GM23248 (cell line): ENCODE measurements around the gene FAHD2A. TPM values are rescaled to one million over a fixed set of nuclear protein-coding genes. Genes with fewer than 3 reads are reported as not detected.
"Not testable (repeated sequence)": the region's sequence is repeated elsewhere in the genome, so short reads cannot be mapped to it uniquely, and the experiment has no call there.

ENCODE experiments used
- DNase-seq: peaks from one replicate; pipeline ENCODE4 v3.0.0-alpha.2; 2015
- H2AFZ ChIP-seq: fragments of 200-600 bp; sonication (generic); 2 replicates; pipeline ENCODE4 v1.6.1; 2016; ENCODE audit warnings: antibody characterized with exemption
- H3F3A ChIP-seq: fragments of 200-600 bp; sonication (generic); 2 replicates; pipeline ENCODE4 v1.6.1; 2016; ENCODE audit warnings: mild to moderate bottlenecking, antibody characterized with exemption, mixed run types; ENCODE audit not compliant: insufficient read depth
- H3K27ac ChIP-seq: fragments of 200-600 bp; sonication (generic); 2 replicates; pipeline ENCODE4 v1.5.1; 2016; ENCODE audit warnings: mild to moderate bottlenecking
- H3K27me3 ChIP-seq: fragments of 200-600 bp; sonication (generic); replicated peaks from 2 replicates; pipeline ENCODE4 v1.6.1; 2016; ENCODE audit warnings: mild to moderate bottlenecking; ENCODE audit not compliant: insufficient read depth
- H3K36me3 ChIP-seq: fragments of 200-600 bp; sonication (generic); 2 replicates; pipeline ENCODE4 v1.6.1; 2016; ENCODE audit warnings: low read depth, mild to moderate bottlenecking
- H3K4me1 ChIP-seq: fragments of 200-600 bp; sonication (generic); 2 replicates; pipeline ENCODE4 v1.6.1; 2016; ENCODE audit warnings: mild to moderate bottlenecking; ENCODE audit not compliant: insufficient read depth
- H3K4me2 ChIP-seq: fragments of 200-600 bp; sonication (generic); one replicate; pipeline ENCODE4 v1.6.1; 2016; ENCODE audit warnings: mild to moderate bottlenecking; ENCODE audit not compliant: unreplicated experiment
- H3K4me3 ChIP-seq: fragments of 200-600 bp; sonication (generic); 2 replicates; pipeline ENCODE4 v1.5.1; 2016; ENCODE audit warnings: mild to moderate bottlenecking
- H3K79me2 ChIP-seq: fragments of 200-600 bp; sonication (generic); 2 replicates; pipeline ENCODE4 v1.6.1; 2016; ENCODE audit warnings: mild to moderate bottlenecking; ENCODE audit not compliant: insufficient read depth
- H3K9ac ChIP-seq: fragments of 200-600 bp; sonication (generic); 2 replicates; pipeline ENCODE4 v1.6.1; 2016; ENCODE audit warnings: mild to moderate bottlenecking
- H3K9me2 ChIP-seq: fragments of 200-600 bp; sonication (generic); 2 replicates; pipeline ENCODE4 v1.6.1; 2016; ENCODE audit warnings: mixed run types, mild to moderate bottlenecking, moderate library complexity; ENCODE audit not compliant: insufficient read depth
- H3K9me3 ChIP-seq: fragments of 200-600 bp; sonication (generic); one replicate; pipeline ENCODE4 v1.6.1; 2017; ENCODE audit warnings: low read depth
- H4K20me1 ChIP-seq: fragments of 200-600 bp; sonication (generic); 2 replicates; pipeline ENCODE4 v1.6.0; 2016; ENCODE audit not compliant: insufficient read depth
- WGBS, 2 experiments: methylation state at CpG; one replicate each; pipeline ENCODE4 v1.1.6; 2015 to 2017; ENCODE audit warnings: low lambda C conversion rate in 2 of 2, low coverage in 1 of 2; ENCODE audit errors: missing lambda C conversion rate in 2 of 2; 5-methylcytosine and 5-hydroxymethylcytosine counted together
- in situ Hi-C: fragments of 300-500 bp; cut with MboI; formaldehyde crosslinking; loops from 2 replicates; pipeline ENCODE4 v1.15.0; 2020
- polyA plus RNA-seq: library from polyadenylated mRNA; unstranded; fragments of >200 nt; fragmentation: Nextera tagmentation; extraction: Ambion mirVana; gene quantifications from 2 replicates; pipeline ENCODE4 v1.2.1, GENCODE V29; 2016
- total RNA-seq: library from RNA; depleted of rRNA; stranded (reverse); fragments of >200 nt; shearing (Covaris generic); gene quantifications from 2 replicates; pipeline ENCODE4 v1.2.3, GENCODE V29; 2014

FAHD2A gene
- total and polyA plus RNA-seq, 2 experiments from 2014 or later, result 23.8 to 24.5 TPM

DNA sequence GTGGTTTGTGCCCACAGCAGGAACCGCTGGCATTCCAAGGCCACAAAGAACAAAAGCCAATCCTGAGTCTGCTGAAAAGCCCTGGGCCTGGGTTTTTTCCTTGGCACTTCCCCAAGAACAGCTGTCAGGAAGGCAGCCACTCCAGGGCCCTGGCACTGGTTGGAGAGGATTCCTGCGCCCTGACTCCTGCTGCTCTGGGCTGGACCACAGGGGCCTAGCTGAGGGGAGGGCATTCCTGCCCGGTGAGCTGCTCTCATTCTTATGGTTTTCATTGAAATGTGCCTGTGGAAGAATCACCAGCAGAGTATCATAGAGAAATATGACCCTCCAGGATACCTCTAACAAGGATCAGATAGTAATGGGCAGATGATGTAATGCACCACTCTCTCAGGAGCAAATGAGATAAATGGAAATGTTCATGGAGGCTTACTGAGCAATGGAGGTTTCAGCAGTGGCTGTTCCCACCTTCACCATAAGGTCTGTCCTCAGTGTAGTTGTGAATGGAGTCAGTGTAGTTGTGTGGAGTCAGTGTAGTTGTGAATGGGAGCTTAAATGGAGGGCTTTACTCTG lies 32.1 kb downstream of the FAHD2A start:
- peak overlapping the region; percentile 41; the same call in 1 of the 2 replicates for H3K27ac ChIP-seq
- H3F3A ChIP-seq, H3K4me2 ChIP-seq, H3K9me3 ChIP-seq, in situ Hi-C loops, H3K36me3 ChIP-seq, H3K4me1 ChIP-seq, H3K27me3 ChIP-seq, H3K9me2 ChIP-seq, H3K79me2 ChIP-seq, H3K9ac ChIP-seq, H4K20me1 ChIP-seq, H3K4me3 ChIP-seq, H2AFZ ChIP-seq: not testable (repeated sequence)
- WGBS, 2 experiments, result 0% methylated on average over 2 of the region's 3 CpGs
- peak; percentile 69 for DNase-seq

DNA sequence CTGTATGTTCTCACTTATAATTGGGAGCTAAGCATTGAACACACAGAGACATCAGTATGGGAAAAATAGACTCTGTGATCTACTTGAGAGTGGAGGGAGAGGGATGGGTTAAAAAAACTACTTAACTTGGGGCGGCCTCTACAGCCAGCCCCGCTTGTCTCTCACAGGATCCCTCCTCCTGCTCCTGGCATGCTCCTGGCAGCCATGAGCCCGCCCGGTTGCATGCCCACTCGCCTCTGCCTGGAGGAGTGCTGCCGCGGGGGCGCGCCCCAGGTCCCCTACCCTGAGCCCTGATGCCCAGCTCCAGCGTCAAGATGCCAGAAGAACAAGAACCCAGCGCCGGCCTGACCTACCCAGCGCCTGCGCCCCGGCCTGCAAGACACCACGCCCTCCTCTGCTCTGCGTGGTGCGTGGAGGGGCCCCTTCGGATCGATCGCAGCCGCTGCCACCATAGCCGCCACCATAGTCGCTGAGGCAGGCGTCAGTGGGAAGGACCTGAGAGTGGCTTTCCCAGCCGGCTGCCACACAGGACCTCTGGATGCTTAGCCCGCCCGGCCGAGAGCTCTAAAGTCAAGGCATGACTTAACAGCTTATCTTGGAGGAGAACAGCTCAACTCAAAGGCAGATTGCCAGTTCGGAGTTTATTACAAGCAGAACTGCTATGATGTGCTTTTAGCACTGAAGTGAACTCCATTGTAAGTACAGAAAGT lies 32.8 kb downstream of the FAHD2A start:
- in situ Hi-C loops, H3K79me2 ChIP-seq, H3K9me2 ChIP-seq, H3K27me3 ChIP-seq, H3F3A ChIP-seq, H2AFZ ChIP-seq, H4K20me1 ChIP-seq, H3K4me2 ChIP-seq, H3K4me1 ChIP-seq, H3K4me3 ChIP-seq, H3K9ac ChIP-seq, H3K36me3 ChIP-seq, DNase-seq, H3K27ac ChIP-seq, H3K9me3 ChIP-seq: not testable (repeated sequence)
- no CpG with 5 or more reads among the region's 30 CpGs for WGBS, 2 experiments

DNA sequence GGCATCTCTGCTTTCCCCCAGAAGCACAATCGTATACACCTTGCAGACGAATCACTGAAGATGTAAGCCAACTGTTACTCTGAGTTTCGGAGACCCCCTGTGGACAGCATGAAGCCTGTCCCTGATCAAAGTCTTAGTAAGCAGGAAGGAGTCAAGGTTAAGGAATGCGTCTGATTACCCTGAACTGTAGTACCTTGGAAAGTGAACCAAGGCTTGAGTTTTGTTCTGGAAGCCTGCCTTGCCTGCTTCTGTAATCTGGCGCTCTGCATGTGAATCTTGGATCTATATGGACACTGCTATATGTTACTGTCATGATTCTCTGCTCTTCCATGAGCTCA lies 33.3 kb downstream of the FAHD2A start:
- DNase-seq, H3K9ac ChIP-seq, H3K36me3 ChIP-seq, H3K4me1 ChIP-seq, H3F3A ChIP-seq, H2AFZ ChIP-seq, H3K4me3 ChIP-seq, H3K27ac ChIP-seq, in situ Hi-C loops, H3K79me2 ChIP-seq, H3K27me3 ChIP-seq, H3K4me2 ChIP-seq, H3K9me3 ChIP-seq, H4K20me1 ChIP-seq, H3K9me2 ChIP-seq: not testable (repeated sequence)
- 5 to 8% methylated on average over 4 of the region's 5 CpGs for WGBS, 2 experiments

DNA sequence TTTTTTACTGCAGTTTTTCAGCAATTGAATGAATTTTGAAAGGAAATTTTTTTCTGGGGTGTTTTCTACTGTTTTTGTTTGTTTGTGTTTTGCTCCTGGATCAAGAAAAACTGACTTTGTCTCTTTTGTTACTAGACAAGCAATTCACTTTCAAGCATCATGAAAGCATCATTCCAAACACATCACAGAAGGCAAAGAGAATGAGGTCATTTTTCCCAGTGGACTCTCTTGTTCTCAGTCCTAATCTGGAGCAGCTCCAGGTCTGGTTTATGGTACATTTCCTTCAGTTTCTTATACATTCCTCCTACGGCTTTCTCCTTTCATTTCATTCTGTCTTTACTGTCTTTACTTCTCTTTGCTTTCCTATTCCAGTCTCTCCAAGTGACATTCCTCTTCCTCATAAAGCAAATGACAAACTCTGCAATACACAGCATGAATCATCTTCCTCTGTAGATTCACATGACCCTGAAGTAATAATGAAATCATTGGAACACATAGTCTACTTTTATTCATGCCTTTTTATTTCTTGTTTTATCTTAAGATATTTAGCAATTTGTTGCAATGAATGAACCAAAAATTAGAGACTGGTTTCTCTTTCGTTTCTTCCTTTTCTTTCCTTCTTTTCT lies 40.1 kb downstream of the FAHD2A start:
- H3K4me2 ChIP-seq, H2AFZ ChIP-seq, H3K79me2 ChIP-seq, H3K36me3 ChIP-seq, DNase-seq, H3K9me2 ChIP-seq, H3K27ac ChIP-seq, H3K4me1 ChIP-seq, H3F3A ChIP-seq, H3K9ac ChIP-seq, H4K20me1 ChIP-seq, H3K4me3 ChIP-seq, in situ Hi-C loops, H3K27me3 ChIP-seq, H3K9me3 ChIP-seq: not testable (repeated sequence)
- WGBS, 2 experiments, result no CpG with 5 or more reads among the region's 2 CpGs

DNA sequence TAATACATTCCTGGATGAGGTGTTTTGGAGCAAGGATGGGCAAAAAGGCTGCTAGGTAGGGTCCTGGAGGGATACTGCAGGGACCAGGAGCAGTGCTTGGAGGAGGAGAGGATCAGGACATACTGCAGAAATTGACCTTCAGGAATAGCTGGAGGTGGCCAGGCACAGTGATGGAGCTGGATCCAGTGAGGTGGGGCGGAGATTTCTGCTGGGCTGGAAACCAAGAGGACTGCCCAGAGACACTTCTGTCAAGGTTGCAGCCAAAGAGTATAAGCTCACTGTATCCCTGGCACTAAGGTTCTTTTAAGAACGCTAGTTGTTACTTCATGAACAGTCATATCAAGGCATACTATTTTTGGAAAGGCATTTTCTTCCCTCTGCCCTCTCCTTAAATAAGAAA lies 42.8 kb downstream of the FAHD2A start:
- WGBS, 2 experiments, result no CpG with 5 or more reads among the region's 2 CpGs
- H2AFZ ChIP-seq, in situ Hi-C loops, DNase-seq, H3K27me3 ChIP-seq, H3K79me2 ChIP-seq, H3K27ac ChIP-seq, H3K4me2 ChIP-seq, H3F3A ChIP-seq, H3K9me3 ChIP-seq, H3K4me1 ChIP-seq, H3K36me3 ChIP-seq, H4K20me1 ChIP-seq, H3K4me3 ChIP-seq, H3K9ac ChIP-seq, H3K9me2 ChIP-seq: not testable (repeated sequence)

DNA sequence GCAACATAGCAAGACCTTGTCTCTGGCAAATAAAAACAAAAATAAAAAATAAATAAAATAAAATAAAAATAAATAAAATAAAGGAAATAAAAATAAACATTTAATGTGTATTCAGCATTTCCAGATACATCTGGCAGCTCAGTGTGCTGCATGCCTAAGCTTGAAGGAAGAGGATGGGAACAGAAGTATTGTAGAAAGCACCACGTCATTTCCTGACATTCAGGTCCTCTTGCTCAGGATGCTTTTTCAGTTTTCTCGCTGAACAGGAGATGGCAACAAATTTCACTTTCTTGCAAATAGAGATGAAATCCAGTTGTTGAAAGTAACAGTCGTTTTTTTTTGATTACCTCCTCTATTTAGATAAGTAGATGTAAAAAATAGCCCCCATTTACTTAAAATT lies 60.8 kb downstream of the FAHD2A start:
- in situ Hi-C loops, H4K20me1 ChIP-seq, H2AFZ ChIP-seq, H3K9me2 ChIP-seq, H3K9ac ChIP-seq, H3K4me2 ChIP-seq, H3K36me3 ChIP-seq, H3K4me3 ChIP-seq, H3K4me1 ChIP-seq, H3F3A ChIP-seq, H3K9me3 ChIP-seq, H3K27ac ChIP-seq, H3K27me3 ChIP-seq, H3K79me2 ChIP-seq, DNase-seq: not testable (repeated sequence)
- WGBS, 2 experiments, result no CpG with 5 or more reads among the region's 3 CpGs
